GM12801 (cell line): ENCODE data around the gene PHF14.

ENCODE experiments used
- TF ChIP-seq, protein P1 (sequence below): IDR thresholded peaks from one replicate; pipeline ENCODE4 v1.5.1; 2011; ENCODE audit warnings: control low read depth; ENCODE audit not compliant: insufficient read length; ENCODE audit errors: extremely low read depth

PHF14 gene

DNA sequence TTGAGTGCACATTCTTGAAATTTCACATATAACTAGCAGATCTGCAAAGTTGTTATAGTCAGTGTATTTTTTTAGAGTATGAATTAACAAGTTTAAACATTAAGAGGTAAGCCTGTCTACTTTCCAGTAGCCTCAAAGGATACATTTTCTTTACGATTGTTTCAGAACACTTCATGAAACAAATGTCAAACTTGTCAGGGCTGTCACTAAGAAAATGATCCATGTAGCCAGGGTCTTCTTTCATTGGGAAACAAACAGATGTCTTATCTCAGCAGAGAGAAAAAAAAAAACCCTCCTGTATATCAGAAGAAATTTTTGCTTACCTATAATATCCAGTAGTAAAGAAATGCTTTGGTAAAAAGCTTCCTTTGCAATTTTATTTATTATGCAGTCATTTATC, 192.4 kb downstream of the PHF14 start:
- TF ChIP-seq, protein P1, sequence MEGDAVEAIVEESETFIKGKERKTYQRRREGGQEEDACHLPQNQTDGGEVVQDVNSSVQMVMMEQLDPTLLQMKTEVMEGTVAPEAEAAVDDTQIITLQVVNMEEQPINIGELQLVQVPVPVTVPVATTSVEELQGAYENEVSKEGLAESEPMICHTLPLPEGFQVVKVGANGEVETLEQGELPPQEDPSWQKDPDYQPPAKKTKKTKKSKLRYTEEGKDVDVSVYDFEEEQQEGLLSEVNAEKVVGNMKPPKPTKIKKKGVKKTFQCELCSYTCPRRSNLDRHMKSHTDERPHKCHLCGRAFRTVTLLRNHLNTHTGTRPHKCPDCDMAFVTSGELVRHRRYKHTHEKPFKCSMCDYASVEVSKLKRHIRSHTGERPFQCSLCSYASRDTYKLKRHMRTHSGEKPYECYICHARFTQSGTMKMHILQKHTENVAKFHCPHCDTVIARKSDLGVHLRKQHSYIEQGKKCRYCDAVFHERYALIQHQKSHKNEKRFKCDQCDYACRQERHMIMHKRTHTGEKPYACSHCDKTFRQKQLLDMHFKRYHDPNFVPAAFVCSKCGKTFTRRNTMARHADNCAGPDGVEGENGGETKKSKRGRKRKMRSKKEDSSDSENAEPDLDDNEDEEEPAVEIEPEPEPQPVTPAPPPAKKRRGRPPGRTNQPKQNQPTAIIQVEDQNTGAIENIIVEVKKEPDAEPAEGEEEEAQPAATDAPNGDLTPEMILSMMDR: no peak

DNA sequence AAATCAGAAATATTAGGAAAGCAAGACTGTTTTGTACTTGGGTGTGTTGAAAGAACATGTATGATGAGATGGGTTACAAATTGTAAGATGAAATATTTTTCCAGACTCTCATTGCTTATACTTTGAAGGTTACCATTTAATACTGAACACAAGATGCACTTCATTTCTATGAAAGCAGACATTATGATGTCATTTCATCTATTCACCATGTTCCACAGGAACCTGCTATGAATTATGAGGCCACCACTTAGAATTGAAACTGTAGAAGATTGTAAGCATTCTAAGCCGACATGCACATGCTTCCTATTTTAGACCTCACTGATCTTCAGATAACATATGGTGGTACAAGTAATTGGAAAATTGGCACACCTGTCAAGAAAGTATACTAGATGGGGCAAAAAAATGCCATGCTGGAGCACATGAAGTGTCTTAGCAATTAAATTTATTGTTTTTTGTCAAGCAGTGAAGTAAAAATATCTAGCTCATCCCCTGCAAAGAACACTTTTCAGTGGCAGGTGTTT, 195.0 kb downstream of the PHF14 start:
- TF ChIP-seq, protein P1: no peak

DNA sequence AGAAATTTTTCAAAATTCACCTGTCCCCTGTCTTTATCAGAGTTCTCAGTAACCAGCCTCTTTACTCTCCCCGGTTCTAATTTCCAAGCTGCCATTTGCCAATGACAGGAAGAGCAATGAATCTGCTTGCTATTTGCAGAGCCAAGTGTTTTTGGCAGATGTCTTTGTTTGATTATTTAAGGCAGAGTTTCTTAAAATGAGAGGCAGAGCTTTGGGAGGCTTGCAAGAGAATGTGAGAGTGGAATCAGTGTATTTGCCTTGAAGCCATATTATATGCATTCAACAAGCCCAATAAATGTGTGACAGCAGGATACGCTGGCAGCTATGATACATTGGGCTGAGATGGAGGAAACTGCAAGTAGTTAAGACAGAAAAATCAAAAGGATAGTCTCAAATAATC, 196.5 kb downstream of the PHF14 start:
- TF ChIP-seq, protein P1: no peak

DNA sequence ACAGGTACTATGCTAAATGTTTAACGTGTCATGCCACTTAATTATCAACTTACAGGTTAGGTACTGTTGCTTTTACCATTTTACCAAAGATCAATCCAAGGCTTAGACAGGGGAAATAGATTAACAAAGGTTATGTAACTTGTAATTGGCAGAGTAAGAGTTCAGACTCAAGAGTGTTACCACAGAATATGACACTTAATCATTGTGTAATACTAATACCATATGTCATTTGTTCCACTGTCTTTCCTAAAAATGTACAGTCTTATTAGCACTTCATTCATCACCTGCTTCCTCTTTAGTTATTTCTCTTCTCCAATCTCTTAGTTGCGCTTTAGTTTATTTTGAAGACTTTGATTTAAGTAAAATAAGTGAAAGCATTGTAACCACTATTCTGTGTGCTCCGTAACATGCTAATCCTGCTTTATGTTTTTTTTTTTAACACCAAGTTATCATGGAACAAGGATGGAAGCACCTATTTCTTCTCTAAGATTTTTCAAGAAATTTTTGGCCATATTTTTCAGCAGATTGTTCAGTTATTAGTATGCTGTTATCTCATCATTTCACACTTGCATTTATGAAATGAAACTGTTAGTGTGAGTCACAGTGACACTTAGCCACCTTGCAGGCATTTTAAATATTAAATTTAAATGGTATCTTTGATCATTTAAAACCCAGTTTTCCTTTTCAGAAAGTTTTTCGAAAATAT, 197.3 kb downstream of the PHF14 start:
- TF ChIP-seq, protein P1: no peak

DNA sequence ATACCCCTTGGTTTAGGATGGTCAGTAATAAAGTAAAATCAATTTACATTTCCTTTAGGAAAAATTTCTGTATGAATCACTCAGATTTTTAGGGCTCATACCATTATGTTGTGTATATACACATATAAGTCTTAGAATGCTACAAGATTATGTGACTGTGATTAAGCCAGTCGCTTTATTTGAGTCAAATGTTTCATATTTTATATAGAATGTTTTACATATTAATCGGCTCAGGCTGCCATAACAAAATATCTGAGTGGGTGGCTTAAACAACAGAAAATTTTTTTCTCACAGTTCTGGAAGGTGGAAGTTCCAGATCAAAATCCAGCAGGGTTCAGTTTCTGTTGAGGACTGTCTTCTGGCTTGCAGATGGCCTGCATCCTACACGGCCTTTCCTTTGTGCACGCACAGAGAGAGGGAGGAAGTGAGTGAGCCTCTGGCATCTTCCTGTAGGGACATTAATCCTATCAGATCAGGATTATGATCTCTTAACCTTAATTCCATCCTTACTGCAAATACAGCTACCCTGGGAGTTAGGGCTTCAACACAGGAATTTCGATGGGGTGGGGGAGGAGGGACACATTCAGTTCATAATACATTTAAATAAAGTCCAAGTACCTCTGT, 198.0 kb downstream of the PHF14 start:
- TF ChIP-seq, protein P1: no peak

- TF ChIP-seq, protein P1: no peak
These were observed 199.2 kb downstream of the PHF14 start for GRCh38 chr7:11172835-11173234.

DNA sequence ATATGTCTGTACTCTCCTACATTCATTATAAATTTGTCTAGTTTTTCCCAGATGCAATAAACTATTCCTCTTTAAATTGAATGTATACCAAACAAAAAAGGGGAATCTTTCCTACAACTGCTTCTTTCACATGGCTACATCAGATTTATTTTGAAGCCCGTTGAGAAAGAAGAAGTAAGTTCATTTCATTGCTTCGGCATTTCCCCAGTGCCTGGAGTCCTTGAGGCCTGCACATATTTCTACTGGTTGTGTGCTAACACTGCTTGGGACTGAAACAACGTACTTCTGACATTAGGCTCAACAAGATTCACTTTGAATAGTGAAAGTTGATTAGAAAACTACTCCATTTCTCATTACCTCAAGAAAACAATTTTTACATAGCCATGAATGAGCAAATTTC, 201.7 kb downstream of the PHF14 start:
- TF ChIP-seq, protein P1: no peak
